Liver (tissue), 3 donors: ENCODE measurements around the gene SLC19A3.

Experiments
- HNF4G ChIP-seq: IDR thresholded peaks from 2 replicates; pipeline ENCODE4 v1.6.1; 2016; ENCODE audit warnings: antibody characterized with exemption
- RAD21 ChIP-seq, 2 donors: IDR thresholded peaks; 2 replicates each; pipeline ENCODE4 v1.6.1; 2016; ENCODE audit warnings: antibody characterized with exemption in 2 of 2, mild to moderate bottlenecking in 2 of 2
- RXRA ChIP-seq, 2 donors: IDR thresholded peaks; 2 replicates each; pipeline ENCODE4 v1.6.1; 2017 to 2018; ENCODE audit warnings: antibody characterized with exemption in 2 of 2, mild to moderate bottlenecking in 1 of 2
- TAF1 ChIP-seq: conservative IDR thresholded peaks from 2 replicates; pipeline ENCODE4 v1.6.1; 2016; ENCODE audit warnings: antibody characterized with exemption, mild to moderate bottlenecking
- TF ChIP-seq, protein P1 (sequence below): fragments of 150-350 bp; IDR thresholded peaks from 2 replicates; pipeline ENCODE4 v1.5.1; 2017; ENCODE audit warnings: improper control_type of control experiment, low read depth, low read length; ENCODE audit not compliant: missing input control
- TF ChIP-seq, protein P2 (sequence below): IDR thresholded peaks from 2 replicates; pipeline ENCODE4 v1.6.1; 2016; ENCODE audit warnings: antibody characterized with exemption
- TF ChIP-seq, protein P3 (sequence below): IDR thresholded peaks from 2 replicates; pipeline ENCODE4 v1.6.1; 2016; ENCODE audit warnings: antibody characterized with exemption
- donor health status: healthy.
- donor health status: healthy.

DNA sequence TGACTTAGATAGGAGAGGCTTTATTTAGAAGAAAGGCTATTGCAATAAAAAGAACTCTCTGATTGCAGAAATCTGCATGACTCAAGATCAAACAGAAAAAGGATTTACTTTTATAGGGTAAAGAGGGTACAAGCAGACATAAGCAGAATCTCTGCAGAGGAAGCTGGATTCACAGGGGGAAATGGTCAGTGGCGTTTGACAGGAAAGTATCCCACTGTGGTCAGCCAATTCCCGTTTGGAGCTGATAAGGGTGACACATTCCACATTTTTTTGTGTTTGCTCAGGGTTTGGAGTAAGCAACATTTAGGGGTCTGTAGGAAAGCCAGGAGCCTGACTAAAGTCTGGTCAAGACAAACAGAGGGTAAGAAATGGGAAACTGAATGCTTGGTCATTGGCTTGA lies 75.2 kb downstream of the SLC19A3 start:
- TF ChIP-seq, protein P1, sequence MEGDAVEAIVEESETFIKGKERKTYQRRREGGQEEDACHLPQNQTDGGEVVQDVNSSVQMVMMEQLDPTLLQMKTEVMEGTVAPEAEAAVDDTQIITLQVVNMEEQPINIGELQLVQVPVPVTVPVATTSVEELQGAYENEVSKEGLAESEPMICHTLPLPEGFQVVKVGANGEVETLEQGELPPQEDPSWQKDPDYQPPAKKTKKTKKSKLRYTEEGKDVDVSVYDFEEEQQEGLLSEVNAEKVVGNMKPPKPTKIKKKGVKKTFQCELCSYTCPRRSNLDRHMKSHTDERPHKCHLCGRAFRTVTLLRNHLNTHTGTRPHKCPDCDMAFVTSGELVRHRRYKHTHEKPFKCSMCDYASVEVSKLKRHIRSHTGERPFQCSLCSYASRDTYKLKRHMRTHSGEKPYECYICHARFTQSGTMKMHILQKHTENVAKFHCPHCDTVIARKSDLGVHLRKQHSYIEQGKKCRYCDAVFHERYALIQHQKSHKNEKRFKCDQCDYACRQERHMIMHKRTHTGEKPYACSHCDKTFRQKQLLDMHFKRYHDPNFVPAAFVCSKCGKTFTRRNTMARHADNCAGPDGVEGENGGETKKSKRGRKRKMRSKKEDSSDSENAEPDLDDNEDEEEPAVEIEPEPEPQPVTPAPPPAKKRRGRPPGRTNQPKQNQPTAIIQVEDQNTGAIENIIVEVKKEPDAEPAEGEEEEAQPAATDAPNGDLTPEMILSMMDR, result no peak
- TF ChIP-seq HNF4G (no peak), RXRA (IDR thresholded peaks at IDR 0.05) (no peak), TAF1 (no peak), RAD21 (IDR thresholded peaks at IDR 0.05) (no peak)
- TF ChIP-seq, protein P2, sequence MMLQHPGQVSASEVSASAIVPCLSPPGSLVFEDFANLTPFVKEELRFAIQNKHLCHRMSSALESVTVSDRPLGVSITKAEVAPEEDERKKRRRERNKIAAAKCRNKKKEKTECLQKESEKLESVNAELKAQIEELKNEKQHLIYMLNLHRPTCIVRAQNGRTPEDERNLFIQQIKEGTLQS, result no peak
- TF ChIP-seq, protein P3, sequence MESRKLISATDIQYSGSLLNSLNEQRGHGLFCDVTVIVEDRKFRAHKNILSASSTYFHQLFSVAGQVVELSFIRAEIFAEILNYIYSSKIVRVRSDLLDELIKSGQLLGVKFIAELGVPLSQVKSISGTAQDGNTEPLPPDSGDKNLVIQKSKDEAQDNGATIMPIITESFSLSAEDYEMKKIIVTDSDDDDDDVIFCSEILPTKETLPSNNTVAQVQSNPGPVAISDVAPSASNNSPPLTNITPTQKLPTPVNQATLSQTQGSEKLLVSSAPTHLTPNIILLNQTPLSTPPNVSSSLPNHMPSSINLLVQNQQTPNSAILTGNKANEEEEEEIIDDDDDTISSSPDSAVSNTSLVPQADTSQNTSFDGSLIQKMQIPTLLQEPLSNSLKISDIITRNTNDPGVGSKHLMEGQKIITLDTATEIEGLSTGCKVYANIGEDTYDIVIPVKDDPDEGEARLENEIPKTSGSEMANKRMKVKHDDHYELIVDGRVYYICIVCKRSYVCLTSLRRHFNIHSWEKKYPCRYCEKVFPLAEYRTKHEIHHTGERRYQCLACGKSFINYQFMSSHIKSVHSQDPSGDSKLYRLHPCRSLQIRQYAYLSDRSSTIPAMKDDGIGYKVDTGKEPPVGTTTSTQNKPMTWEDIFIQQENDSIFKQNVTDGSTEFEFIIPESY, result no peak
